Mucosa of descending colon (tissue), 3 donors: Measurements from ENCODE around the gene AKAP8. TPM values are rescaled to one million over a fixed set of nuclear protein-coding genes. Genes with fewer than 3 reads are reported as not detected.
A peak's percentile ranks its signal among the peaks of the same experiment; 100 is the strongest.

ENCODE experiments used
- ATAC-seq: fragments of 200-7000 bp; cut with Tn5 transposase; one replicate; pipeline ENCODE4 v1.9.1; 2020; ENCODE audit warnings: mild to moderate bottlenecking, moderate library complexity
- DNase-seq, 3 donors: peaks; one replicate each; pipeline ENCODE4 v3.0.0-alpha.2; 2020
- H3K36me3 ChIP-seq: fragments of 200-600 bp; one replicate; pipeline ENCODE4 v1.8.0; 2021; ENCODE audit warnings: low read depth, mild to moderate bottlenecking
- H3K4me1 ChIP-seq: fragments of 200-600 bp; one replicate; pipeline ENCODE4 v1.8.0; 2021; ENCODE audit warnings: low read depth, mild to moderate bottlenecking
- H3K4me3 ChIP-seq: fragments of 200-600 bp; one replicate; pipeline ENCODE4 v1.8.0; 2021; ENCODE audit warnings: mild to moderate bottlenecking
- H3K9me3 ChIP-seq: fragments of 200-600 bp; one replicate; pipeline ENCODE4 v1.8.0; 2021; ENCODE audit warnings: mild to moderate bottlenecking
- CTCF ChIP-seq: fragments of 200-600 bp; IDR thresholded peaks from one replicate; pipeline ENCODE4 v1.8.0; 2022; ENCODE audit warnings: antibody characterized with exemption, mild to moderate bottlenecking
- intact Hi-C, 2 donors: fragments of 100-400 bp; cut with DNase I in 1 of 2; cut with micrococcal nuclease in 1 of 2; formaldehyde crosslinking; loops; one replicate each; pipeline versions ENCODE4 v1.11.0 to v1.11.1; 2022; cut with DNase I, micrococcal nuclease
- total RNA-seq, 3 donors: library from RNA; stranded (reverse); fragmentation: NEBNext Ultra II Directional in 2 of 3; extraction: Animal tissue kit (Norgen Biotek cat#: 25700) in 2 of 3; gene quantifications; one replicate each; pipeline versions ENCODE4 v1.2.1 to v1.2.4, GENCODE V29; 2021 to 2023
- donor health status: DM: no; HTN: no; CAD: no; lungs with moderate emphysema.
- donor health status: DM: no; HTN: no; CAD: no.
- donor health status: DM: no; HTN: yes; CAD: no.

AKAP8 gene
- total RNA-seq, 3 donors from 2014 or later, result 37.8 to 50.0 (median 41.3) TPM

GRCh38 chr19:15304140-15304705 lies 75.4 kb downstream of the AKAP8 start:
- no peaks in the 10 kb centered on the region for H3K9me3 ChIP-seq
- intact Hi-C loops, result no loop called here
- no peaks in the 10 kb centered on the region for H3K36me3 ChIP-seq
- no peak for DNase-seq
- ATAC-seq, result peak; percentile 11
- TF ChIP-seq CTCF, result no peak
- H3K4me1 ChIP-seq, result peaks cover 43% of the 10 kb centered on the region
- no peak overlapping the region for H3K4me3 ChIP-seq

Other genes starting within 250 kb of the AKAP8 start
- gene NOTCH3, start 178.8 kb downstream of the AKAP8 start, total RNA-seq, result 10 to 100 TPM in 2 of 3 donors, 1 to 10 TPM in 1; 3.8 to 13.3 (median 13.0) TPM
- under 1 TPM in 1 of 3 donors, not detected in 2; 0.58 TPM for gene EPHX3, start 147.3 kb downstream of the AKAP8 start, total RNA-seq
- 100 to 1,000 TPM in 1 of 3 donors, 10 to 100 TPM in 2; 78.3 to 104 (median 82.6) TPM for gene BRD4, start 47.2 kb downstream of the AKAP8 start, total RNA-seq
- gene AKAP8L, start 39.2 kb upstream of the AKAP8 start, total RNA-seq, result 100 to 1,000 TPM in 1 of 3 donors, 10 to 100 TPM in 2; 74.4 to 111 (median 96.0) TPM
- 10 to 100 TPM; 26.7 to 39.9 (median 28.1) TPM for gene WIZ, start 70.2 kb upstream of the AKAP8 start, total RNA-seq
- gene RASAL3, start 84.8 kb upstream of the AKAP8 start, total RNA-seq, result 1 to 10 TPM; 4.0 to 5.2 (median 5.1) TPM
- gene PGLYRP2, start 99.7 kb upstream of the AKAP8 start, total RNA-seq, result not detected
- gene CYP4F22, start 128.7 kb upstream of the AKAP8 start, total RNA-seq, result under 1 TPM in 2 of 3 donors, not detected in 1; 0.12 to 0.19 TPM
- gene CYP4F8, start 235.4 kb upstream of the AKAP8 start, total RNA-seq, result not detected